ENCODE measurements around the gene FAM111A. TPM values are rescaled to one million over a fixed set of nuclear protein-coding genes. Genes with fewer than 3 reads are reported as not detected.
"Not testable (repeated sequence)": the region's sequence is repeated elsewhere in the genome, so short reads cannot be mapped to it uniquely, and the experiment has no call there.

FAM111A gene
- total RNA-seq, 2 donors from 2014 or later, result 11.4 to 34.2 TPM

DNA sequence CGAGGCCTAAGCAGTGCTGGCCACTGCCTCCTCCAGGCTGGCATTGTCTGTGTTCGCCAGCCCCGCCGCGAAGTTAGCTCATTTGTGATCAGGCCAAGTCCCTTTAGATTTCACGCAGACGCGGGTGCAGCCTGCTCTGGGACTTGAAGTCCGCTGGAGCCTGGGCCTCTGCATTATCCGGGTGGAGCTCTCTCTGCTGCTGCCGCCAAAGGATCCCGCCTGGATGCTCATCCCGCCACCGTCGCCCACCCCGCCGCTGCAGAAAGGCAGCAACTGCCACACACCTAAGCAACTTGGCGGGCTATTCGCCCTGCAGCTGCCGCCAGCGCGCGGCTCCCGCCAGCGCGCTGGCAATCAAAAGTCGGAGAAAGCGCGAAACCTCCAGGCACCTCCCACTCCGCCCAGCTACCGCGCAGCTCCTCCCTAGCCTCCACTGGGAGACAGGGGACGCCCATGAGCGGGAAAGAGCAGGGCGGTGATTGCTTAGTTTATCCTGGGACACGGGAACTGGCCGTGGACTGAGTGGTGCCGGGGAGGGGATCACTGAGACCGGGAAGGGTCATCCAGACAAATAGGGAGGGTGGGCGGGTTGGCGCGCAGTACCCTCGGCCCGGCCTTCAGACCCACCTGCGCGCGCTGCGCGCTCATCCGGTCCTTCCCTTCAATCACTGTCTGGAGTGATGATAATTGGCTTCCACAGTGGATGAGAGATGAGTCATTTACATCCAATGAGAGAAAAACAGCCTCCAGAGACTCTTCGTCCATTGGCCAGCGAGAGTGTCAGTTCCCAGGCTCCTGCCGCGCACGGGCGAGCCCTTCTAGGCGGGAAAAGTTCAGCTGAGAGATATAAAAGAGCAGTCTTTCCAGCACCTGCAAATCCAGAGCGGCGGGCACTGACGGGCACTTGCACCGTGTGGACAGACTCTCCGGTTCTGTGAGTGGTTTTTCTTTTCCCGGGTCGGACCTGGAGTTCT, 36.0 kb upstream of the FAM111A start, which contains the start of gene FAM111B:
Gene FAM111B (plus strand): TSS at position 875 of the 974 bp plus-strand sequence. CDS start 2,389 bp downstream, outside the sequence.
- 1 to 3% methylated on average over 23 to 64 of the region's 64 CpGs for WGBS, 2 experiments (ENCODE audit: insufficient coverage in 1 of 2, insufficient read length in 1 of 2)
- peak within 1 kb of the TSS; percentile 76 for H3K27ac Mint-ChIP-seq
- TF ChIP-seq, protein P1, sequence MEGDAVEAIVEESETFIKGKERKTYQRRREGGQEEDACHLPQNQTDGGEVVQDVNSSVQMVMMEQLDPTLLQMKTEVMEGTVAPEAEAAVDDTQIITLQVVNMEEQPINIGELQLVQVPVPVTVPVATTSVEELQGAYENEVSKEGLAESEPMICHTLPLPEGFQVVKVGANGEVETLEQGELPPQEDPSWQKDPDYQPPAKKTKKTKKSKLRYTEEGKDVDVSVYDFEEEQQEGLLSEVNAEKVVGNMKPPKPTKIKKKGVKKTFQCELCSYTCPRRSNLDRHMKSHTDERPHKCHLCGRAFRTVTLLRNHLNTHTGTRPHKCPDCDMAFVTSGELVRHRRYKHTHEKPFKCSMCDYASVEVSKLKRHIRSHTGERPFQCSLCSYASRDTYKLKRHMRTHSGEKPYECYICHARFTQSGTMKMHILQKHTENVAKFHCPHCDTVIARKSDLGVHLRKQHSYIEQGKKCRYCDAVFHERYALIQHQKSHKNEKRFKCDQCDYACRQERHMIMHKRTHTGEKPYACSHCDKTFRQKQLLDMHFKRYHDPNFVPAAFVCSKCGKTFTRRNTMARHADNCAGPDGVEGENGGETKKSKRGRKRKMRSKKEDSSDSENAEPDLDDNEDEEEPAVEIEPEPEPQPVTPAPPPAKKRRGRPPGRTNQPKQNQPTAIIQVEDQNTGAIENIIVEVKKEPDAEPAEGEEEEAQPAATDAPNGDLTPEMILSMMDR (conservative IDR thresholded peaks at IDR 0.05), result peak; percentile 14
- Histone ChIP-seq H3K4me3 (ENCODE audit: low read length) (peak within 1 kb of the TSS; percentile 89), H3K9me3 (ENCODE audit: control insufficient read depth, low read length) (no peaks in the 10 kb centered on the region), H3K4me1 (ENCODE audit: control insufficient read depth, insufficient read depth, low read length) (no peaks in the 10 kb centered on the region), H3K9ac (ENCODE audit: extremely low read depth, low read length, poor library complexity, severe bottlenecking) (peak within 1 kb of the TSS; percentile 41), H3K36me3 (ENCODE audit: control insufficient read depth, insufficient read depth, low read length) (peaks cover 8% of the 10 kb centered on the region), H3K27ac (ENCODE audit: low read depth, low read length) (peak within 1 kb of the TSS; percentile 41), H3K27me3 (ENCODE audit: control insufficient read depth, insufficient read depth, low read length, poor library complexity, severe bottlenecking) (no peaks in the 10 kb centered on the region)
- no peaks in the 10 kb centered on the region for H3K9me3 Mint-ChIP-seq
- peak within 1 kb of the TSS; percentile 79 for H3K4me3 Mint-ChIP-seq
- peaks cover 22% of the 10 kb centered on the region for H3K4me1 Mint-ChIP-seq
- peak; percentile 97 for DNase-seq
- H3K36me3 Mint-ChIP-seq (ENCODE audit: low read depth), result peaks cover 16% of the 10 kb centered on the region
- H3K27me3 Mint-ChIP-seq (ENCODE audit: insufficient read depth), result peaks cover 65% of the 10 kb centered on the region

DNA sequence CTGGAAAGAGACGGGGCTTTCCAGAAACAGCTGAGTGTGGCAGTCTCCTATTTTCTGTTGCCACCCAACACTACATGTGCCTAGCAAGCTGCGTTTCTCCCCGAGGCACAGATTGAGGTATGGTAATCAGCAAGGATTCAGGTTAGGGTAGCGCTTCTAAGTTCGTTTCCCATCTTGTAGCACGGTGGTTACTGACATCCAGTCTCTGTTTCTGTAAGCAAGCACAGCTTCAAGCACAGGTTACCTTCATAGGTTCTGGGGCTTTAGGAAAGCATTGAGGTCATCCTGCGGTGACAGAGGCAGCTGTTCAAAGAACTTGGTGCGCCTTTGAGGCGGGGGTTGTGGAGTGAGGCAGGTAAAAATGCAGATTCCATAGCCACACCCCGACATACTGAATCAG, 34.9 kb upstream of the FAM111A start:
- H3K9ac ChIP-seq (ENCODE audit: extremely low read depth, low read length, poor library complexity, severe bottlenecking), result peak overlapping the region; percentile 41
- H3K27ac Mint-ChIP-seq, result not testable (repeated sequence)

DNA sequence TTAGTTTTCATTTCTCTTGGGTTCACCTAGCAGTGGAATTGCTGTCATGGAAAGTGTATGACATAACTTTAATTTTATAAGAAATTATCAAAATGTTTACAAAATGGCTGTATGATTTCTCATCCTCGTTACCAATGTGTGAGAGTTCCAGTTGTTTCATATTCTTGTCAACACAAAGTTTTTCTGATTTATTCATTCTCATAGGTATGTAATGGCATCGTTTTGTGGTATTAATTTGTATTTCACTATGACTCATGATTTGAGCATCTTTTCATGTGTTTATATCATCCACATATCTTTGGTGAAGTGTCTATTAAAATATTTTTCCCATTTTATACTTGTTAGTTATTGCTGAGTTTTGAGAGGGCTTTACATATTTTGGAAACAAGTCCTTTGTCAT, 30.2 kb upstream of the FAM111A start:
- Histone ChIP-seq H3K9me3 (ENCODE audit: control insufficient read depth, low read length) (peaks cover 6% of the 10 kb centered on the region), H3K27ac (ENCODE audit: low read depth, low read length) (no peak overlapping the region), H3K9ac (ENCODE audit: extremely low read depth, low read length, poor library complexity, severe bottlenecking) (no peak overlapping the region), H3K4me3 (ENCODE audit: low read length) (no peak overlapping the region), H3K4me1 (ENCODE audit: control insufficient read depth, insufficient read depth, low read length) (no peaks in the 10 kb centered on the region), H3K27me3 (ENCODE audit: control insufficient read depth, insufficient read depth, low read length, poor library complexity, severe bottlenecking) (no peaks in the 10 kb centered on the region), H3K36me3 (ENCODE audit: control insufficient read depth, insufficient read depth, low read length) (peaks cover 40% of the 10 kb centered on the region)
- no peak overlapping the region for H3K27ac Mint-ChIP-seq
- TF ChIP-seq, protein P1 (conservative IDR thresholded peaks at IDR 0.05), result no peak
- no peak for DNase-seq
- WGBS, 2 experiments (ENCODE audit: insufficient coverage in 1 of 2, insufficient read length in 1 of 2), result no CpG with 5 or more reads among the region's 2 CpGs
- H3K27me3 Mint-ChIP-seq (ENCODE audit: insufficient read depth), result peaks cover 12% of the 10 kb centered on the region
- peaks cover 54% of the 10 kb centered on the region for H3K36me3 Mint-ChIP-seq (ENCODE audit: low read depth)
- peaks cover 9% of the 10 kb centered on the region for H3K9me3 Mint-ChIP-seq
- H3K4me1 Mint-ChIP-seq, result peaks cover 13% of the 10 kb centered on the region
- H3K4me3 Mint-ChIP-seq, result no peak overlapping the region

More for the DNA sequence above, 34.9 kb upstream of the FAM111A start:
- H3K27me3 ChIP-seq (ENCODE audit: control insufficient read depth, insufficient read depth, low read length, poor library complexity, severe bottlenecking); H3K4me1 ChIP-seq (ENCODE audit: control insufficient read depth, insufficient read depth, low read length); H3K9me3 Mint-ChIP-seq; H3K9me3 ChIP-seq (ENCODE audit: control insufficient read depth, low read length); H3K27ac ChIP-seq (ENCODE audit: low read depth, low read length): not testable (repeated sequence)
- Mint-ChIP-seq H3K4me3 (peak overlapping the region; percentile 79), H3K4me1 (peaks cover 19% of the 10 kb centered on the region), H3K36me3 (ENCODE audit: low read depth) (peaks cover 20% of the 10 kb centered on the region), H3K27me3 (ENCODE audit: insufficient read depth) (peaks cover 54% of the 10 kb centered on the region)
- peaks cover 17% of the 10 kb centered on the region for H3K36me3 ChIP-seq (ENCODE audit: control insufficient read depth, insufficient read depth, low read length)
- peak; percentile 59 for DNase-seq
- peak overlapping the region; percentile 89 for H3K4me3 ChIP-seq (ENCODE audit: low read length)
- 14% methylated on average over 9 of the region's 10 CpGs; no CpG with 5 or more reads in 1 of the 2 experiments for WGBS, 2 experiments (ENCODE audit: insufficient coverage in 1 of 2, insufficient read length in 1 of 2)

All from endodermal cell (in vitro differentiated cells).